Kidney tubule cell (primary cell): ENCODE measurements around the gene CRISPLD2.
A peak's percentile ranks its signal among the peaks of the same experiment; 100 is the strongest.

ENCODE experiments used
- DNase-seq: peaks from one replicate; pipeline ENCODE4 v3.0.0-alpha.2; 2018; ENCODE audit warnings: low spot score

CRISPLD2 gene

DNA sequence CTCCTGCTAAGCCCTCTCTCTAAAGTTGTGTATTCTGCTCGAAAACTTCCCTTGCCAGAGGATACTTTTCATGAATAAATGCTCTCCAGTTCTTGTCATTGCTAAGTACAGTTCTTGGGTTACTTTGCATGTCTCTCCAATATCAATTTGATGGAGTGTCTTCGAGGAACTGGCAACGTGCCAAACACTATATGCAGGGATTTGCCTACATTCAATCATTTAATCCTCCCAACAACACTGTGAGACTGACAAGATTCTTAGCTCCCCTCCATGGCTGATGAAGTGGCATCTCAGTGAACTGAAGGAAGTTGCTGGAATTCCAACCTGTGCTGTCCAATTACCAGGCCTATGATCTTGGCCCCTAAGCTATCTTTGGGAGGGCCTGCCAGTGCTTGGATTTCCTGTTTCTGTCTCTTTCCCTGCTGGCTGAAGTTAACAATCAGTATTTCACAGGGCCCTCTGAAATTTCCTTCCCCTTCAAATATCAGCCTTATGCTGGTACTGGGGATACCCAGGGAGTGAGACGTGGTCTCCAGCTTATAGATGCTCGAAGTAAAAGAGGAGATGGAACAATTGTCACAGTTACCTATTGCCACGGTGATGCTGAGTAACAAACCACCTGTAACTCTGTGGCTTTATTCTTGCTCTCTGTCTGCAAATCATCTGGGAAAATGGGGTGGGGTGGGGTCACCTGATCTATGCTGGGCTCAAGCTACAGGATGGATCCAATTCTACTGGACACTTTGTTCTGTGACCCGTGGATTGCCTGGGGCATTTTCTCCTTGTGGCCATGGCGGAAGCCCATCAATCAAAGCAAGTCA lies 19.4 kb upstream of the CRISPLD2 start:
- DNase-seq, result no peak

DNA sequence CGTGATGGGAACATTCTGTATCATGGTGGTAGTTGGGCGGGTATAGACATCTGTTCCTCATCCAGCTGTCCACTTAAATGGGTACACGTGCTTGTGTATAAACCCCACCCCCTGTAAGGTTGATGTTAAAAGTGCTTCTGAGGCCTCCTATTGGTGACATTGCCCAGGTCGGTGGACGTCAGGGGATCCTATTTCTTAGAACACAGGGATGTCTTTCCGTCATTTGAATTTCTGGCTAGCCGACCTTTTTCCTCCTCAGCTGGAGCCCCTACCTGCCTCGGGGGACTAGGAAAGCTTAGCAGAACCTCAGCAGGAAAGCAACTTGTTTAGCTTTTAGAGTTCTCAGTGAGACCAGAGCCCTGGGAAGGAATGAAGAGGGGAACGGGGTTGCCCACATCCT lies 16.6 kb upstream of the CRISPLD2 start:
- no peak for DNase-seq

DNA sequence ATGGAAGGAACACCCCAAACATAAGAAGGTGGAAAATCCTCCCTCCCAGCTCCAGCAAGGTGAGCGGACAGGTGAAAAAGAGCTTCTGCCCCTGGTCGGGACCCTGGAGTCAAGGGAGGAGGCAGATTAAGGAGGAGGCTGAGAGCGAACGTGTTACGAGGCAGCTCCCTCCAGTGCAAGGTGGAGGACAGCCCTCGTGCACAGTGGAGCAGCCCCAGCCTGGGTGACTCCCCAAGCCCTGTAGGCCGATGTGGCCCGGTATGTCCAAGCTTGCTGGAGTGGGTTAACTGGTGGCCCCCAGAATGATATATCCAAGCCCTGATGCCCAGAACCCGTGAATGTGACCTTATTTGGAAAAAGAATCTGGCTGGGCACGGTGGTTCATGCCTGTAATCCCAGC lies 15.5 kb upstream of the CRISPLD2 start:
- no peak for DNase-seq

DNA sequence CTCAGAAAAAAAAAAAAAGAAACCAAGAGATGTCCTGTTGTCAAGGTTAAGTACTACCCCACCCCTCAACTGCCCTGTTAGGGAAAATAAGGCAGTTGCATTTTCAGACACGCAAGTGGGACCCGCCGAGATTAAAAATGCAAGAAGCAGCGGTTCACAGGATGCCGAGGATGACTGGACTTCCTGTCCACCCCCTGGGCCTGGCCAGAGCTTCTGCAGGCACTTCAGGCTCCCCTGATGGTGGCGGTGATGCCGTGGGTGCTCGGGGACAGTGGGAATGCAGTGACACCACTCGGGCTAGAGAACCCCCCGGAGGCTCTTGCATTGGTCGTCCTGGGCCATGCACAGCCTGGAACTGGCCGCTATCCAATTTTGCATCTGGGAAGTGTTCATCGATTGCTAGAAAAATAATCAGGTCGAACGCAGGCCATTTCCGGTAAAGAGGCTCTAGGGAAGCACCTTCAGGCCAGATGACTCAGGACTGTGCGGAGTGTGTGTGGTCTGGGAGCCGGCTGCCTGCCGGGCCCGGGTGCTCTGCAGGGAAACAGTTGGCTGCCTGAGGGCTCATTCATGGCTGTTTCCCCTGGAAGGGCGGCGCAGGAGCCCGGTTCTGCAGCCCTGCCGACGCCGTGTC lies 13.4 kb upstream of the CRISPLD2 start:
- DNase-seq, result peak; percentile 16

DNA sequence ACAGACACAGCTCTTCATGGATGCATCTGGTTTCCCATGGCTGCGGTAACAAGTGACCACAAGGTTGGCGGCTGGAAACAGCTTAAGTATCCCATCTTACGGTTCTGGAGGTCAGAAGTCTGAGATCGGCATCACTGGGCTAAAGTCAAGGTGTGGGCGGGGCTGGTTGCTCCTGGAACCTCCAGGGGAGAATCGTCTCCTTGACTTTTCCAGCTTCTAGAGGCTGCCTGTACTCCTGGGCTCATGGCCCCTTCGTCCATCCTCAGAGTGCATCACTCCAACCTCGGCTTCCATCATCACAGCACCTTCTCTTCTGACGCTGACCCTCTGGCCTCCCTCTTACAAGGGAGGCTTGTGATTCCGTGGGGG lies 12.9 kb upstream of the CRISPLD2 start:
- no peak for DNase-seq

DNA sequence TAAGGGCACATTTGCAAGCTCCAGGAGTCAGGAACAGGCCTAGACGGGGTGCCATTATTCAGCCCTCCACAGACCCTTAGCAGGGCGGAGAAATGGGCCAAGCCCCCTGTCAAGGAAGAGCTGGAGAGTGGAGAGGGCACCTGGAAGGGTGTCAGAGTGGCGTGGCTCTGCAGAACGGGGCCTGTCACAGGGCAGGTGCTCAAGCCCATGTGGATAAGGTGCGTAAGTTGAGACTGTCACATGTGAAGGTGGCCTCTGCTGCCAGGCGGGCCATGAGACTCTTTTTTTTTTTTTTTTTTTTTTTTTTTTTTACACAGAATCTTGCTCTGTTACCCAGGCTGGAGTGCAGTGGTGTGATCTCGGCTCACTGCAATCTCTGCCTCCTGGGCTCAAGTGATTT lies 12.0 kb upstream of the CRISPLD2 start:
- DNase-seq, result no peak

DNA sequence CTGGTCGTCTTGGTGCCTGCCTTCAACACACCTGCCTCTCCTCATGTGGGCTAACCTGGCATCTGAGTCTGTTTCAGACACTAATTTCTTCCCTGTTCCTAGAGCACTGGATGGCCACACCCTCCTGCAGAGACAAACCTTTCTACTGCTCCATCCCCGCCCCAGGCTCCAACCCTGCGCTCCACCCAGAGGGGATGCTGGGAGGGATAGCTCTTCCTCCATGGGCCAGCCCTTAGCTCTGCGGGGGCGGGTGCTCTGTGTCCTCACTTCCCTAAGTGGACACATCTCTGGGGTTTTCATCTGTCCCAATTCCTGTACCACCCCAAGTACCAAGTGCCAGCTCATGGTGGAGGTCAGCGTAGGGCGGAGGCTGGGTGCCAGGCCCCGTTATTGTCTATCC lies 11.0 kb upstream of the CRISPLD2 start:
- DNase-seq, result no peak

DNA sequence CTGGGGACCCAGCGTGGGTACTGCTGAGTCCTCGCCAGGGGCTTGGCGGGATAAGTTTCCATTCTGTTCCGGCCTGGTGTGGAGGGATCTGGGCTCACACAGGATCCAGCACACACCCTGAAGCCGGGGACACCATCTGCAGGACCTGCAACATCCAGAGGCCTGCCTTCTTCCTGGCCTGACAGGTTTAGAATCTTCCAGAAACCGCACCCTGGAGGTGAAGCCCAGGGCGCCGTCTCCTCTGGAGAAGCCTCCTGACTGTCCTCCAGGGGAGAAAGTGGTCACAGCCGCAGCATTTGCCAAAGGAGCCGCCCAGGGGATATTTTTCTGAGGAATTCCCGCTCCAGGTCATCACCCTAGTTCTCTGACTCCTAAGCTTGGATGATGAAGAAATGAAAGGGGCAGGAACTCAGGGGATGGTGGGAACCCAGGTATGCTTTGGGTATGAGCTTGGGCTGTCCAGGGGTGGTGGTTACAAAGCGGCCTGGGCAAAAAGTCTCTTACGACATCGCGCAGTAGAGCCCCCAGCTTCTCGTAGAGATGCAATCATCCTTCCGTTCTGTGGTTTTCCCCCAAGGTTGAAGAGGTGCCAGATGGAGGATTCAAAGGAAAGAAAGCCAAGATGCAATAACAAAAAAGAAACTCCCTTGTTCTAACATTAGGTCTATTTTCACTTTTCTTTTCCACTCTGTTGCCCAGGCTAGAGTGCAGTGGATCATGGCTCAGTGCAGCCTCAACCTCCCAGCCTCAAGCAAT lies 9.1 kb upstream of the CRISPLD2 start:
- DNase-seq, result no peak

DNA sequence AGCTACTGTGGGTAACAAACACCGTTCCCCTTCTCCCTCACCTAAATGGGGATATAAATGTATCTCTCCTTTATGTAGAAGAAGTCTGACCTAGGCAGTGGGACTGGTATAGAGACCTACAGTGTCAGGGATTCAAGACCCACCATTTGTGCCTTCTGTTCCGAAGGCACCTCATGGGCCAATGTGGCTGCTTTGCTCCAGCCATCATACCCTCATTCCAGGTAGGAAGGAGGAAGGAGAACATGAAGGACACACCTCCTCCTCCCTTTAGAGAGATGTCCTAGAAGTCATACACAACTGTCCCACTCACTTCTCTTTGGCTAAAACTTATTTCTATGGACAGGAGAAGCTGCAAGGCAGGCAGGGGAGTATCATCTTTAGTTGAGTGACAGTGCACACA lies 8.3 kb upstream of the CRISPLD2 start:
- no peak for DNase-seq

DNA sequence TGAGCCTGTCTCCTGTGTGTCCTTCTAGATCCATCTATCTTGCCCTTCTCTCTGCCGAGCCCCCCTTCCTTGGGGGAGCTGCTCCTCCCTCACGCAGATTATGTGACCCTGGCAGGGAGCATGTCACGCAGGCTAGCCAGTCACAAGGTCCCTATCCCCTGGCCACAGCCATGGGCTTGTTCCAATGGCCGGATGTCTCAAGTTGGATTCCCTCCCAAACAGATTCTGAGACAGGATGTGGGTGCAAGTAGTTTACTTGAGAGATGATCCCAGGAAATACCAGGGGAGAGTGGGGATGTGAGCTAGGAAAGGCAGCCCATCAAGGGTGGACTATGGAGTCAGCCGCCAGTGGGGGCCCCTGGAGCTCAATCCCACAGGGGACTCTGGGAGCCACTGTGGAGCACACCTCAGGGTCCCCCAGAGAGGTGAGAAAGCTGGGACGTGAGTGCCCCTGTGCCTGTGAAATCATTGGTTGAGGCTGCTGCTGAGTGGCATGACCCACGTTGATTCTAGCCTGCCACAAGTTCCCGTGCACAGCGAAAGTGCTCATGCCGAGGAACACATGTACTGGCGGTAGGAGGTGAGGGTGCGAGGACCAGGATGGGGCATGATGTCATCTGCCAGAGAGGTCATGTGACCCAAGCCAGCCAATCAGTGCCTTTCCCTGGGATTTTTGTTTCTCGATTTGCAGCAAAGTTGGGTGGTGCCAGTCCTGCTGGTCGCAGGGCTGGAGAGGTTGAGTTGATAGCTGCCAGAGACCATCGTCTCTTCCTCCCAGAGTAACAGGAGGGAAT lies 6.4 kb upstream of the CRISPLD2 start:
- DNase-seq, result no peak

DNA sequence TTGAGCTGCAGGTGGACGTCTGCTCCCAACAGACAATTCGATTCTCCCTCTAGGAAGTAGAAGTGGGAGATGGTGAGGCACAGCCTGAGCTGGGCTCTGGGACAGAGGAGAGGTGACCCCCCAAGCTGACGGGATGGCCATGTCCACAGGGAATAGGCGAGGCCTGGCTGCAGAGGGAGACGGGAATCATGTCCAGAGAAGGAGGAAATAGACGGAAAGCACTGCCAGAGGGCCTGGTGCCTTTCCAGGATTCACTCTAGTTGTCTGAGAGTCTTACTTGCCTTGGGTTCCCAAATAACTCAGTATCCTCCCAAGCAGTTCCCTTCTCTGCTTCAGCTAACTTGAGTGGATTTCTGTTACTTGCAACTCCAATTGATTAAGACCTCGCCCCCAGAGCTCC lies 4.3 kb upstream of the CRISPLD2 start:
- no peak for DNase-seq

DNA sequence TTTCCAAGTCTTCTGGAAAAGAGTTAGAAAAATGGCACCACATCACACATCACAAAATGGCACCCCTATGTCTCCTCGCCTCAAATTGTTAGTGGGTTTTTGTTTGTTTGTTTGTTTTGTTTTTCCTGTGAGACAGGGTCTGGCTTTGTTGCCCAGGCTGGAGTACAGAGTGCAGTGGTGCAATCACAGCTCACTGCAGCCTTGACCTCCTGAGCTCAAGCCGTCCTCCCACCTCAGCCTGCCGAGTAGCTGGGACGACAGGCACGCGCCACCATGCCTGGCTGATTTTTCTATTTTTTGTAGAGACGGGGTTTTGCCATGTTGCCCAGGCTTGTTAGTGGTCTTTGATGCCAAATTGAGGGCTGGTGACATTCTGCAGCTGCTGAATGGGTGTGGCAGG lies 3.8 kb upstream of the CRISPLD2 start:
- no peak for DNase-seq

DNA sequence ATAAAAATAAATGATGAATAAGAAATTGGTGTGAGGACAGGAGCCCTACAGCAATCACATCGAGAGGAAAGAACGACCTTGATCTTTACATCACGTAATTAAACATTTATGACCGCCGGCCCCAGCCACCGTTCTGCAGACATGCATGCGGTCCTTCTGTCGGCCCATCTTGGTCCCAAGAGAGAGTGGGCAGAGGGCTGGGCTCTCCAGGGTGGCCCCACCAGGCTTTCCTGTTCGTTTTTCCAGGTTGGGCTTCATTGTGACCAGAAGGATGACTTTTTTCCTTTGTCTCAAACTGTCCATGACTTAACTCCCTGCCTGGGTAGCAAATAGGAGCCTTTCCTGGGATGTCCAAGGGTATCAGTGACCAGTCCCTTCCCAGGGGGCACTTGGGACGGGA lies 3.3 kb upstream of the CRISPLD2 start:
- DNase-seq, result no peak

DNA sequence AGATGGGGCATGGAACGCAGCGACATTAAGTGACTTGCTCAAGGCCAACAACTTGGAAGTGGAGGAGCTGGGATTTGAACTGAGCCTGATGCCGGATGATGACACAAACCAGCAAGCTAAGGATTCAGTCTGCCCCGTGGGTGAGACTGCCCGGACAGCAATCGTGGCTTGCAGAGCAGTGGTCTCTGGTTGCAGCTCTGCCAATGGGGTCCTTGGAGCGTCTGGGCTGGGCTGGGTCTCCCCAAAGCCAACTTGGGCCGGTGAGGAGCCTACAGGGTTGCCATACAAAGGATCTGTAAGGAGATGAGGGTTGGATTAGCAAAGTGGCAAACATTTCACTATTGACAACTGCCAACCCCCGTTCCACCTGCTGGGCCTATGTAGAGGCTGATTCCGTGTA lies 2.6 kb upstream of the CRISPLD2 start:
- no peak for DNase-seq

DNA sequence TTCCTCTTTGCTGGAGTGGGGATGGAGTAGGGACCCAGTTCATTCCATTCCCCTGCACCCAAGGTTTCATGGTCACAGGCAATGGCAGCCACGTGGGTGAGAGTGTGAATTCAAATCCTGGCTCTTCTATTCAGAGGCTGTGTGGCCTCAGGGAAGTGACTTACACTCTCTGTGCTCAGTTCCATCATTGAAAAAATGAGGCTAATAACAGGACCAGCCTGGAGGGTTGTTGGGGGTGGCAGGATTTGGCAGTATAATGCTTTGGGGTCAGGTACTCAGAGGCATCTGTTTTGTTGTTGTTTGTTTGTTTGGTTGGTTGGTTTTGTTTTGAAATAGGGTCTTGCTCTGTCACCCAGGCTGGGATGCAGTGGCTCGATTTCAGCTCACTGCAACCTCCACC lies 2.2 kb upstream of the CRISPLD2 start:
- DNase-seq, result no peak

DNA sequence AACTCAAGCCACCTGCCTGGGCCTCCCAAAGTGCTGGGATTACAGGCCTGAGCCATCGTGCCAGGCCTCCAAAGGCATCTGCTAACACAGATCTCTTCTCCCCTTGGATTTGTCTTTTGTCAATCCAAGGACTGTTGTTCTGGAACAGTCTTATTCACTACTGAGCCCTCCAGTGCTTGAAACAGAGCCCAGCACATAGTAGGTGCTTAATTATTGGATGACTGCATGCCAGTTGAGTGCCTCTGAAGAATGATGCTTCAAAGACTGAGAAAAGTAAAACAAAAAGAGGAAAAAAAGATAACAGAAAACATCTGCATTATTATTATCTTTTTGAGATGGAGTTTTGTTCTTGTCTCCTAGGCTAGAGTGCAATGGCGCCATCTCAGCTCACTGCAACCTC lies 1.7 kb upstream of the CRISPLD2 start:
- no peak for DNase-seq

DNA sequence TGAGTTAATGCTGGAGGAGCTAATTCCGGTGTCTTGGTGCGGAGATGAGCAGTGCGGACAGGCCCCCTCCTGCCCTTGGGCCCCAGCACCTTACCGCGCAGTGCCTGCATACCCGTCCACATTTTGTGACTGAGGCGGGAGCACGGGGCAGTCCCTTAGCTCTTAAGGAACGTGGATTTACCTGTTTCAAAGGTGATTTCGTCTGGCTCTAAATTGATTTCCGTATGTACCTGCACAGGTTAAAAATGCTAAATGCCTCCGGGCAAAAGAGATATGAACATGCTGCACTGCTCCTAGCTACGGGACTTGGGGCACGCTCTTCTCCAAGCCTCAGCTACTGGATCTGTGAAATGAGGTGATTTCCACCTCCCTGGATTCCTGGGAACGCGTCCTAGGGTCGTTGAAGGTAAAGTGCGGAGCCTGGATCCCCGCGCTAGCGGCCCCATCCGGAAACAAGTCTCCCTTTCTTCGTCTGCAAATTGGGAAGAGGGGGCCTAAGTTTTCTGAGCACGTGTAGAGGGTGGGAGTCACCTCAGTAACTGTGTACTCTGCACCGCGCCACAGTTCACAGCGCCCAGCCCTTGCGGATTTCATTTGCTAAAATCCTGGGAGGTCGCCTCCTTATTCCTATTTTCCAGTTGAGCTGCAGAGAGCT lies 669 bp upstream of the CRISPLD2 start:
- no peak for DNase-seq

DNA sequence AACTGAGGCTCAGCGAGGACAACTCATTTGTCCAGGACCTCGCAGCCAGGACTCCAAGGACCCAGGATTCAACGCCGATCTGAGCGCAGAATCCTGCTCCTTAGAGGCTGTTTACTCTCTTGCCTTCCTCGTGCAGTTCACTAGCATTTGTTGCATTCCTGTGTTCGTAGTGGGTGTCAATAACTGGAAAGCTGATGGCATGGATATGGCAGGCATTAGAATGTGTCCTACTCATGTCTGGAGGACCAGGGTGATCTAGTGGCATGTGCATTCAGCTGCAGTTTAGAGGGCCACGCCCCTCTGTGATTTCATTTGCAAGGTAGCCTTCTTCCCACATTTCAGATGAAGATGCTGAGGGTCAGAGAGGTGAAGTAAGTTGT lies 510 bp downstream of the CRISPLD2 start:
- DNase-seq, result no peak

DNA sequence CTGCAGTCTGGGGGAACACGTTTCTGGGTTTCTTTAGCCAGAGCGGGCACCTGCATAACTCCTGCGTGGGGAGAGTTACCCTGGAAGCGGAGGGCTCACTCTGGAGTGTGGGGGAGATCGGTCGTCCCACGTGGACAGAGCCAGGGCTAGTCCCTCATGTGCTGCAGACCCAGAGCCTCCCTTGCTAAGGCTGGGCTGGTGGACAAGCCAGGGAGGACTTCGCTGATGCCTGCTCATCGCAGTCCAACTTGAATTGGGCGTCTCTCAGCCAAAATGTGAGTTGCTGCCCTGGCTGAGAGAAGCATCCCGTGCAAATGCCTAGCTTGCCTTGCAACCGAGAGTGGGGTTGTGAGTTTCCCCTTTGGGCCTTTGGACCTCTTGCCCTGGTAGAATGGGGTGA lies 986 bp downstream of the CRISPLD2 start:
- no peak for DNase-seq

DNA sequence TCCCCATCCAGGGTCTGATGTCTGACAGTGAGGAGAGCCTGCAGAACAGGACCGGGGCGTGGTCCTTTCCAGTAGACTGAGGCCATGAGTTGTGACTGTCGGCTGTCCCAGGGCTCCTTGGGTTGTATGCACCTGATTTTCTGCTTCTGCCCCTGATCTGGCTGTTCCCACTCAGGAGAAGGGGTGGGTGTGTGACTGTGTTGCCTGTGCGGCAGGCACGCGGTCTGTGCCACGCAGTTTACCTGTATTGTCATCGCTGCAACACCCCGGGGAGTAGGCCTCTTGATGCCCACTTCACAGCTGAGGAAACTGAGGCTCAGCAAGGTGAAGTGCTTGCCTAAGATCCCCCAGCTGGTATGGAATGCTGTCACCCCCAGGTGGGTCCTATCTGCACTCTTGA lies 1.4 kb downstream of the CRISPLD2 start:
- DNase-seq, result no peak

DNA sequence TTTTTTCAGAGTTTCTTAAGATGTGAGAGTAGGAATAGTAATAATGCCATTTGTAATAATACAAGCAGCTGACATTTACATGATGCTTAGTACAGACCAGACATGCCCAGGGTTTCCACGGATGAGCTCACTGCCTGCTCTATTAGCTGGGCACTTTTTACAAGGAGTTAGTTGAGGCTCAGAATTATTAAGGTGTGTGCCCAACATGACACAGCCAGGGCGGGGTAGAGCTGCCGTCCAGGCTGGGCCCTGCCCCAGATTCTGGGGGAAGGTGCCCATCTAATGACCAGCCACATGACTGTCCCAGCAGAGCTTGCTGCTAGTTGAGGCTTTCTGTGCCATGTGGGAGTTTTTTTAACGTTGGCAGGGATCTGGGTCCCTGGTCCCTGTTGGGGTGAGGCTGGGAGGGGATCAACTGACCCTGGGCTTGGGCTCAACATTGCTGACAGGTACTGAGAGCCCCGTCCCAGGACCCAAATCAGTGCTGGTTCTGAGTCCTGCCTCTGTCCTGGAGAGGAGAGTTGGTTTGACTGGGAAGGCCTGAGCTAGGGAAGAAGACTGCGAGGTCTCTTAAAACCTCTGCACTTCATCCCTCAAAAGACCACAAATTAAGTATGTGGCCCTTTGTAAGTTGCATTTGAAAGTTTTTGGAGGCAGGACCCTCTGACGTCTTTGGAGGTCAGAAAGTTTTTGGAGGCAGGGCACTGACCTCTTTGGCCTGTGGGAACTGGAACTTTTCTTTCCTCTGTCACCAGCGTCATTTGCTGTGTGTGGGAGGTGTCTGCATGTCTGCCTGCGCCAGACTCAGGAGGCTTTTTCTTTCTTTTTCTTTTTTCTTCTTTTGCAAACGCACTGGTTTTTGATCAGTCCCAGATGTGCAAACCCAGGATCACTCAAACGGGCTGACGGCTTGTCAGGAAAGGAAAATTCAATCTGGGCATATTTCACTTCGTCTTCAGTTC lies 2.2 kb downstream of the CRISPLD2 start:
- no peak for DNase-seq
